Glutamatergic neuron (in vitro differentiated cells): ENCODE results near the gene SERPINB5. TPM values are rescaled to one million over a fixed set of nuclear protein-coding genes. Genes with fewer than 3 reads are reported as not detected.

Source experiments
- DNase-seq: peaks from one replicate; pipeline ENCODE4 v3.0.0; 2022
- H3K27ac Mint-ChIP-seq: one replicate; pipeline ENCODE4 v1.8.0; 2020; ENCODE audit warnings: mild to moderate bottlenecking, mixed read lengths, inconsistent platforms; ENCODE audit not compliant: unreplicated experiment
- H3K27me3 Mint-ChIP-seq: one replicate; pipeline ENCODE4 v1.8.0; 2020; ENCODE audit warnings: mild to moderate bottlenecking, moderate library complexity, mixed read lengths, inconsistent platforms; ENCODE audit not compliant: unreplicated experiment
- H3K36me3 Mint-ChIP-seq: one replicate; pipeline ENCODE4 v1.8.0; 2020; ENCODE audit warnings: mild to moderate bottlenecking, mixed read lengths, inconsistent platforms; ENCODE audit not compliant: unreplicated experiment
- H3K4me1 Mint-ChIP-seq: one replicate; pipeline ENCODE4 v1.8.0; 2020; ENCODE audit warnings: mild to moderate bottlenecking, low read depth, mixed read lengths, inconsistent platforms; ENCODE audit not compliant: unreplicated experiment
- H3K4me3 Mint-ChIP-seq: one replicate; pipeline ENCODE4 v1.8.0; 2020; ENCODE audit warnings: mild to moderate bottlenecking, mixed read lengths, inconsistent platforms; ENCODE audit not compliant: unreplicated experiment
- H3K9me3 Mint-ChIP-seq: one replicate; pipeline ENCODE4 v1.8.0; 2020; ENCODE audit warnings: mild to moderate bottlenecking, moderate library complexity, mixed read lengths, inconsistent platforms; ENCODE audit not compliant: unreplicated experiment
- total RNA-seq: library from RNA; stranded (reverse); fragmentation: NEBNext Ultra II Directional; extraction: Animal tissue kit (Norgen Biotek cat#: 25700); gene quantifications from one replicate; pipeline ENCODE4 v1.2.1, GENCODE V29; 2021; ENCODE audit not compliant: unreplicated experiment
- TF ChIP-seq, protein P1 (sequence below): fragments of 200-600 bp; sonication (generic); IDR thresholded peaks from one replicate; pipeline ENCODE4 v1.5.0; 2021; ENCODE audit not compliant: partially characterized antibody, unreplicated experiment

Gene SERPINB5
- total RNA-seq, 1 donor from 2014 or later = not detected

DNA sequence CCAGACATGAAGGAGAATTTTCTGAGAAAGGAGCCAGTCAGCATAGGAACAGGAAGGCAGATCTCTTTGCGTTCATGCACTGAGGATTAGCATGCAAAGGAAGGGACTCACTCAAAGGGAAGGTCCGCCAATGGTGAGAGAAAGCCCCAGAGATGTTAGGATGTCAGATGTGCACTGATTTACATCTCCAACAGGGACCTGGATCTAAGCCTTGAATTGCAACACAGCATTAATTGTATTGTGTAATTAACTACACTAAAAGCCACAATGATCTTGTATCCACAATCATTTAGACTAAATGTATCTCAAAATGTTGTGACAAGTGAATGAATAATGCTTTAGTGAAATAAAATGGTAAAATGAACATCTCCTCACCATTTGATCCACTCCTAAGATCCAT, 4.2 kb downstream of the SERPINB5 start:
- H3K4me3 Mint-ChIP-seq = no peak overlapping the region
- no peak for DNase-seq
- no peaks in the 10 kb centered on the region for H3K36me3 Mint-ChIP-seq
- H3K4me1 Mint-ChIP-seq = no peaks in the 10 kb centered on the region
- TF ChIP-seq, protein P1, sequence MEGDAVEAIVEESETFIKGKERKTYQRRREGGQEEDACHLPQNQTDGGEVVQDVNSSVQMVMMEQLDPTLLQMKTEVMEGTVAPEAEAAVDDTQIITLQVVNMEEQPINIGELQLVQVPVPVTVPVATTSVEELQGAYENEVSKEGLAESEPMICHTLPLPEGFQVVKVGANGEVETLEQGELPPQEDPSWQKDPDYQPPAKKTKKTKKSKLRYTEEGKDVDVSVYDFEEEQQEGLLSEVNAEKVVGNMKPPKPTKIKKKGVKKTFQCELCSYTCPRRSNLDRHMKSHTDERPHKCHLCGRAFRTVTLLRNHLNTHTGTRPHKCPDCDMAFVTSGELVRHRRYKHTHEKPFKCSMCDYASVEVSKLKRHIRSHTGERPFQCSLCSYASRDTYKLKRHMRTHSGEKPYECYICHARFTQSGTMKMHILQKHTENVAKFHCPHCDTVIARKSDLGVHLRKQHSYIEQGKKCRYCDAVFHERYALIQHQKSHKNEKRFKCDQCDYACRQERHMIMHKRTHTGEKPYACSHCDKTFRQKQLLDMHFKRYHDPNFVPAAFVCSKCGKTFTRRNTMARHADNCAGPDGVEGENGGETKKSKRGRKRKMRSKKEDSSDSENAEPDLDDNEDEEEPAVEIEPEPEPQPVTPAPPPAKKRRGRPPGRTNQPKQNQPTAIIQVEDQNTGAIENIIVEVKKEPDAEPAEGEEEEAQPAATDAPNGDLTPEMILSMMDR = no peak
- H3K27me3 Mint-ChIP-seq = peaks cover 2% of the 10 kb centered on the region
- H3K27ac Mint-ChIP-seq = no peak overlapping the region
- H3K9me3 Mint-ChIP-seq = no peaks in the 10 kb centered on the region

DNA sequence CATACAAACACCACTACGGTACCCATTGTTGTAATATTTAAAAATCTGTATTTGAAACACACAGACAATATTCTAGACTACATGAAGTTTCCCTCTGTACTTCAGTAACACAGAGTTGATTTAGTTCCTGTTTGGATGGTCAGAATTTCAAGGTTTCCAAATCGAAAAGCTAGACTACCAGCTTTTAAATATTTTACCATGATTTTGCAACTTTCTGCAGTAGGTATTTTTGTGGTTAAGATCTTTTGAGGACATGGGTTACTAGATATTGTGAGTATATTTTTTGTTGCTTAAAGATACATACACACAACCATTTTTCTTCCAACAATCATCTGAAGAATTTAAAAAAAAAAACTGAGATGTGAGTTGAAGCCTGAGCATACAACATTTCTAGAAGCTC, 10.9 kb downstream of the SERPINB5 start:
- DNase-seq = no peak
- no peak overlapping the region for H3K27ac Mint-ChIP-seq
- H3K27me3 Mint-ChIP-seq = peaks cover 2% of the 10 kb centered on the region
- H3K4me3 Mint-ChIP-seq = no peak overlapping the region
- no peaks in the 10 kb centered on the region for H3K4me1 Mint-ChIP-seq
- TF ChIP-seq, protein P1 = no peak
- no peaks in the 10 kb centered on the region for H3K9me3 Mint-ChIP-seq
- no peaks in the 10 kb centered on the region for H3K36me3 Mint-ChIP-seq

DNA sequence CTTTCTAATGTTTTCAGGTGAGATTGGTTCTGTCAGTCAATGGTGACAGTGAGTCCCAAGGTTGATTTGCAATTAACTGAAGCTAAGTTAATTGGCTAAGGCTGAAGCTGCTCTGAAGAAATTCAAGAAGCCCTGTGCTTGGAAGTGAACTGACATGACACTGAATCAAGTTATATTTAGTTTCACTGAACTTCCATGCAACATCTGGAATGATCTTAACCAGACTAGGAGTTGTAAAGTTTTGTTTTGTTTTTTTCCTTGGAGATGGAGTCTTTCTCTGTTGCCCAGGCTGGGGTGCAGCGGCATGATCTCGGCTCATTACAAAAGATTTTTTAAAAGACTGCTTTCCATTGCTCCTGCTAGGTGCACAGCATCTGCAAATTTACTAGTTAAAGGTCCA, 11.4 kb downstream of the SERPINB5 start:
- no peak for DNase-seq
- TF ChIP-seq, protein P1 = no peak
- Mint-ChIP-seq H3K9me3 (no peaks in the 10 kb centered on the region), H3K36me3 (no peaks in the 10 kb centered on the region), H3K27ac (no peak overlapping the region), H3K4me1 (no peaks in the 10 kb centered on the region), H3K27me3 (peaks cover 2% of the 10 kb centered on the region), H3K4me3 (no peak overlapping the region)

DNA sequence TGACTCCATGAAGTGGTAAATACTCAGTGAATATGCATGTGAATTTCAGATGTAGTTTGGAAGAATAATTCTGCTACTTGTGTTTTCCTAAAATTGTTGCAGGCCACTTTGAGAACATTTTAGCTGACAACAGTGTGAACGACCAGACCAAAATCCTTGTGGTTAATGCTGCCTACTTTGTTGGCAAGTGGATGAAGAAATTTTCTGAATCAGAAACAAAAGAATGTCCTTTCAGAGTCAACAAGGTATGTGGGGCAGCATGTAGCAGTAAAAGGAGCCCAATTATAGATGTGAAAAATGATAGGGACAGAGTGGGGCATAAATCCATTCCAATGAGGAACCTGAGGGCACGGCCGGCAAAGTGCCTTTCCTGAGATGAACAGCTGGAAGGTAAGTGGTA, 16.1 kb downstream of the SERPINB5 start:
- H3K4me1 Mint-ChIP-seq = no peaks in the 10 kb centered on the region
- no peaks in the 10 kb centered on the region for H3K27me3 Mint-ChIP-seq
- no peaks in the 10 kb centered on the region for H3K36me3 Mint-ChIP-seq
- H3K9me3 Mint-ChIP-seq = no peaks in the 10 kb centered on the region
- TF ChIP-seq, protein P1 = no peak
- no peak for DNase-seq
- H3K27ac Mint-ChIP-seq = no peak overlapping the region
- H3K4me3 Mint-ChIP-seq = no peak overlapping the region

DNA sequence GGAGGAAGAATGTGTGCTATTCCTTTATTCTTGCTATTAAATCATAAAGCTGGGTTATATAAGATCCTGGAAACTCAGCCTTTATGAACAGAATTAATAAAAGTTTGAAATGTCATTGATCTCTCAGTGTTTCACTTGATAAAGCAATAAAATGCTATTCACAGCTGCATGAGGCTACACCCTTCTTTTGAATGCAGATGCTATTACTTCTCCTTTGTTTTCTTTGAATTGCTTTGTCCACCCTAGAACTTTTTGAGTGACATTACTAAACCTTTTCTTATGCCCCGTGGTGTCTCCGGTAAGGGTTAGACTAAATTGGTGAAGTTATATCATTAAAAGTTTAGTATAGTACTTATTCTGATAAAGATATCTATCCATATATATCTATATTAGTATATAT, 18.9 kb downstream of the SERPINB5 start:
- Mint-ChIP-seq H3K27ac (no peak overlapping the region), H3K9me3 (no peaks in the 10 kb centered on the region), H3K4me1 (no peaks in the 10 kb centered on the region), H3K27me3 (no peaks in the 10 kb centered on the region), H3K36me3 (no peaks in the 10 kb centered on the region), H3K4me3 (no peak overlapping the region)
- TF ChIP-seq, protein P1 = no peak
- no peak for DNase-seq
